TTC549 (cell line): ENCODE results near the gene MBD3L1.

Experiments used
- FAIRE-seq: peaks from 2 replicates; lab custom pipeline; 2012; peaks lifted over from hg19 to GRCh38; lab: Jason Lieb, UNC

The MBD3L1 gene

DNA sequence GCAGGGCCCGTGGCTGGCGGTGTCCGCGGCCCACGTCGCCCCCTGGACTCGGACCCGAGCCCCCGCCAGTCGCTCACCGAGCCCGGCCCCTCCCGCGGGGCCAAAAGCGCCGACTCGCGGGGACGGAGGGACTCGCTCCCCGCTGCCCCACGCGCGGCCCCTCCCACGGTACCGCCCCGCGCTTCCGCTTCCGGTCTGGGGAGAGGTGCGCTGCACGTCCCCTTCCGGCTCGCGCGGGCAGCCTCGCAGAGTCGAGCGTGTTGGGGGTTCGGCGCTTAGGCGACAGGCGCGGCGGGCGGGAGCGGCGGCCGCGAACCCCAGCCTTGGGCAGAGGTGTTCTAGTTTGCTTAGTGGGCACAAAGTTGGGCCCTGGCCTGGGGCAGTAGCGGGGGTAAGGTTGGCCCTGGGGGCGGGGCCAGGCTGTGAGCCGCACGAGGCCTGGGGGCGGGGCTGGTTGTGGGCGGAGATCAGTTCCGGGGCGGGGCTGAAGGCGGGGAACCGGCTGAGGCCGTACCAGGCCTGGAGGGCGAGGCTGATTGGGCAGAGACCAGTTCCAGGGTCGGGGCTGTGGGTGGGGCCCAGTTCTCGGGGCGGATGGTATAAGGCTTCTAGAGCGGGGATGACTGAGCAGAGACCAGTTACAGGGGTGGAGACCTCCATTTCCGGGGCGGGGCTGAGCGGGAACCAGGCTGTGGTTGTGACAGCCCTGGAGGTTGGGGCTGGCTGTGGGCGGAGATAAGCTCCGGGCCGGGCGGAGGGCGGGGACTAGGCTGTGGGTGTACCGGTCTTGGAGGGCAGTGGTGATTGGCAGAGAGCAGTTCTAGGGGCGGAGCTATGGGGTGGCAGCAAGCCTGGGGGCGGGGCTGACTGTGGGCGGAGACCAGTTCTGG, at the start of gene MBD3L1, which contains the start of gene ZNF558:
MBD3L1 (plus strand) TSS at position 246 of the 890 bp plus-strand sequence. CDS start 10,302 bp downstream, outside the sequence.
ZNF558 (minus strand) TSS at position 173 of the 890 bp plus-strand sequence. CDS start 9,645 bp downstream, outside the sequence.
- FAIRE-seq = peak; percentile 94

DNA sequence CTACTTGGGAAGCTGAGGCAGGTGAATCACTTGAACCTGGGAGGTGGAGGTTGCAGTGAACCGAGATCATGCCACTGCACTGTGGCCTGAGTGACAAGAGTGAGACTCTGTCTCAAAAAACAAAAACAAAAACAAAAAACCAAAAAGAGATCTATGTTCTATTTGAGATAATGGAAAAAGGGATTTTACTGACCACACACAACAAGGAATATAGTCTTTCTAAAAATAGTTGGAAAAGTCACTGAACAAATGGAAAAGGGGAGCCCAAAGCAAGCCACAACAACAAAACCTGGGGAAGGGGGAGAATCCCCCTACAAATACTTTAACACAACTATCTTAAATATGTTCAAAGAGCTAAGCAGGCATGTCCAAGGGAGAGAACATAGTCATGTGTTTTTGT, 37.4 kb upstream of the MBD3L1 start:
- FAIRE-seq = no peak

DNA sequence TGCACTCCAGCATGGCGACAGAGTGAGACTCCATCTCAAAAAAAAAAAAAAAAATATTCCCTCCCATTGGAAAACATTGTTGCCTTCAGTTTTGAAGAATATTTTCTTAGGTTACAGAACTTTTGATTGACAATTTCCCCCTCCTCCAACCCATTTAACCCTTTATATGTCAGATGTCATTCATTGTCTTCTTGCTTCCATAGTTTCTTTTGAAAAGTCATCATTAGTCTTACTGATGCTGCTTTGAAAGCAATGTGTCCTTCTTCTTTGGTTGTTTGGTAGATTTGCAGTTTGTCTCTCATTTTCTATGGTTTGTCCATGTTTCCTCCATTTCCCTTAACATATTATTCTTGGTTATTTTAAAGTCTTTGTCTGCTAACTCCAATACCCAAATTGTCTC, 25.5 kb upstream of the MBD3L1 start:
- FAIRE-seq = no peak

DNA sequence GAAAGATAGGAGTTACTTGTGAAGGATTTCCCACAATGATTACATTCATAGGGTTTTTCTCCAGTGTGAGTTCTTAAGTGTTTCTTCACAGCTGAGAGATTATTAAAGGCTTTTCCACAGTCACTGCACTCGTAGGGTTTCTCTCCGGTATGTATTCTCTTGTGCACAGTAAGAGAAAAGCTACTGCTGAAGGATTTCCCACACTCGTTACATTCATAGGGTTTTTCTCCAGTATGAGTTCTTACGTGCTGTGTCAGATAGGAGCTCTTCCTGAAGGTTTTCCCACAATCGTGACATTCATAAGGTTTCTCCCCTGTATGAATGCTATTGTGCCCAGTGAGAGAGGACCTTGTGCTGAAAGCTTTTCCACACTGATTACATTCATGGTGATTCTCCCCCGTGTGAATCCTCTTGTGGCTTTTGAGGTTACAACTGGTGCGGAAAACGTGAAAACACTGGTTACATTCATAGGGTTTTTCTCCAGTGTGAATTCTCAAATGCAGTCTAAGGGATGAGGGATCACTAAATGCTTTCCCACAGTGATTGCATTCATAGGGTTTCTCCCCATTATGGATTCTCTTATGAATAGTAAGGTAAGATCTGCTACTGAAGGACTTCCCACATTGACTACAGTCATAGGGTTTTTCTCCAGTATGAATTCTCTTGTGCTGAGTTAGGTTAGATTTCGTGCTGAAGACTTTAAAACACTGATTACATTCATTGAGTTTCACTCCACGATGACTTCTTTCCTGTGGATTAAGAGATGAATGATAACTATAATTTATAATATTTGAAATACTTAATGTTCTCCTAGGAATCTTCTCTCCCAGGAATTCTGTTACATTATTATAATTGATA, 20.6 kb upstream of the MBD3L1 start:
- FAIRE-seq = no peak

DNA sequence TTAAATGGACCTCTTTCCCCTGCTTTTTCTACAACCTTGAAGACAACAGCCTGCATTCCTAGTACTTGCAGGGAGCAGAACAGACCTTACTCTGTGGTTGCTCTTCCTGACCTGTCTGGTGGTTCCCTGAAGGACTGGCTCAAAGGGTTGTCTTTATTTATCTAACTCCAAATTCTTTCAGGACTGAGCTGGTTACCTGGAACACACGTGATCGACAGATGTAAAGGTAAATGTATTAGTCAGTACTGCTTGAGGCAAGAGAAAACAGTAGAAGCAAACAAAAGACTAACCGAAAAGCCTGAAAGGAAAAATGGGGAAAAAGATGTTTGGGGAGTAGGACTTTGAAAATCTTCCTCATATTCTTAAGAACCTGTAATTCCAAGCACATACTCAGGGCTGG, 18.0 kb upstream of the MBD3L1 start:
- no peak for FAIRE-seq

DNA sequence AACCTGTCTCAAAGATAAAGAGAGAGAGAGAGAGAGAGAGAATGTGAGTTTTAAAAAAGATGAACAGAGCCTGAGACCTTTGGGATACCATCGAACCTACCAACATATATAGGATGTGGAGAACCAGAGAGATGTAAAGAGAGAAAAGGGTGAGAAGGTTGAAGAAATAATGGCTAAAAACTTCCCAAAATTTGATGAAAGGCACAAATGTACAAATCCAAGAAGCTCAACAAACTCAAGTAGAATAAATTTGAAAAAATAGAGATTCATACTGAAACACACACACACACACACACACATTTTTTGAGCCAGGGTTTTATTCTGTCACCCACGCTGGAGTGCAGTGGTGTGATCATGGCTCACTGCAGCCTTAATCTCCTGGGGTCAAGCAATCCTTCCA, 16.4 kb upstream of the MBD3L1 start:
- no peak for FAIRE-seq

DNA sequence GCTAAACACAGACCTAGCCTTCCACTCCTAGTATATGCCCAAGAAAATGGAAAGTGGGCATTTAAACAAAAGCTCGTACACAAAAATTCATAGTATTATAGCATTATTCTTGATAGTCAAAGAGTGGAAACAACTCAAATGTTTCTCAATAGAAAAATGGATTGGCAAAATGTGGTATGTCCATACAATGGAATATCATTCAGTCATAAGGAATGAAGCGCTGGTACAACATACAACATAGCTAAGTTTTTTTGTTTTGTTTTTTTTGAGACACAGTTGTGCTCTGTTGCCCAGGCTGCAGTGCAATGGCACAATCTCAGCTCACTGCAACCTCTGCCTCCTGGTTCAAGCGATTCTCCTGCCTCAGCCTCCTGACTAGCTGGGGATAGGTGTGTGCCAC, 11.9 kb upstream of the MBD3L1 start:
- FAIRE-seq = no peak

DNA sequence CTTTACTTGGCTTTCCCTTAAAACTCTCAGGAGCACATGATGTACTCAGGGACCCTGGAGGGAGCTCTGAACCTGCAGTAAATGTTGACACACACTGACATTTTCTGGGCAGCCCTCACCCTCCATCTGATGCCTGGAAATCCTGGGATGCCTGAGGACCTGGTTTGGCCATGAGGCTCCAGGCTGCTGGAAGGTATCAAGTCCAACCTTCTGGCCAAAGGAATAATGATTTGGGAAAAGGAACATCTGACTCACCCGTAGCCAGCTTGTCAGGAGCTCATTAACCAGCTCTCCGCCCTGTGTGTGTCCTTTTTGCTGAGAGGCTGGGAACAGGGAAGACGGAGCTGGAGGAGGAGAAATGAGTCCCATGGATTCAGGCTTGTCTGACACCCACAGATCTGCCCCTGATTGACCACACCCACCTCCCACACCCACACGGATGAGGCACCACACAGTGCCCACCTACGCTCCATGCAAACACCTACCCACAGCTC, 10.4 kb upstream of the MBD3L1 start:
- FAIRE-seq = no peak

DNA sequence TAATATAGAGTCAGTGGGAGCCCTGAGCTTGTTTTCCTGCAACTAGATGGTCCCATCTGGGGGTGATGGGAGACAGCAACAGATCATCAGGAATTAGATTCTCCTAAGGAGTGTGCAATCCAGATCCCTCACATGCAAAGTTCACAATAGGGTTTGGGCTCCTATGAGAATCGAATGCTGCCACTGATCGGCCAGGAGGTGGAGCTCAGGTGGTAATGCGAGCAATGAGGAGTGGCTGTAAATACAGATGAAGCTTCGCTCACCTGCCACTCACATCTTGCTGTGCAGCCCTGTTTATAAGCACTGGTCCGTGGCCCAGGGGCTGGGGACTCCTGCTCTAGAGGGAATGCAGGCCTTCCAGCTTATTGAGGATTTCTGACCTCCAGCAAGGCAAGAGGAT, 5.8 kb upstream of the MBD3L1 start:
- no peak for FAIRE-seq

DNA sequence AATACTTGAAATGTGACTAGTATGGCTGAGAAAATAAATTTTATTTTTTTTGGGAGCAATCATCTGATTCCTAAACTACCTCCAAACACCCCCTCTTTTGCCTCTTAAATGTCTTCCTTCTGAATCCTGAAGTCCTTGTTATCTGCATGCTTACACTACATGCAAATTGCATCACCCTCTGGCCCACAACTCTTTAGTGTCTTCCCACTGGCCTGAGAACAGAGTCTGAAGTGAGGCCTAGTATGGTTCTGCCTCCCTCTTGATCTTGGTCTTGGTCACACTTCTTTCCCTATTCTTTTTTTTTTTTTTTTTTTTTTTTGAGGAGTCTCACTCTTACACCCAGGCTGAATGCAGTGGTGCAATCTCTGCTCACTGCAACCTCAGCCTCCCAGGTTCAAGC, 4.9 kb upstream of the MBD3L1 start:
- FAIRE-seq = no peak

DNA sequence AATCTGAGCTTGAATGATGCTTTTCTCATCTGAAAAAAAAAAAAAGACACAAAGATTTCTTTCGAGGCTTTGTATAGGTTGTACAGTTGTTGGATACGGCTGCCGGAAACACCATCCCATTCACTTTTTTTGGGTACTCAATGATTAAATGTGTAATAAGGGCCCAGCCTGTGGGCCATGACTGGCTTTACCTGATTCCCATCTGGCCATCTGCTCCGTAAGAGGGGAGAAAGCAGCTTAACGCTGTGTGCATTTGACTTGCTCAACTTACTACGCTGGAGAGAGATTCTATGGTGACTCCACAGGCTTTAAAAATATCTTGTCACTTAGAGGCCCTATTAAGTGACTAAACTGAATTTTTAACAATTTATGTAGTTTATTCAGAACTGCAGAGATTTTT, 804 bp upstream of the MBD3L1 start:
- FAIRE-seq = no peak

DNA sequence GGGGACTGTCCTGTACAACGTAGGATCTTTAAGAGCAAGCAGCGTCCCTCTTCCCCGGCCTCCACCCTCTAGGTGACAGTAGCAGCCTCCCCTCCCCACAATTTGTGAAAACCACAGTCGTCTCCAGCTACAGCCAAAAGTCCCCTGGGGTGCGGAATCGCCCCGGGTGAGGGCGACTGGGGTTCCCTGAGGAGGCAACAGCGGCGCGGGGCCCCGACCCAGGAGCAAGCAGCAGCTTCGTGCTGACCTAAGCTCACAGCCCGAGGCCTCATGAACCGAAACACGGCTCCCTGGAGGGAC, 395 bp upstream of the MBD3L1 start:
- FAIRE-seq = no peak

DNA sequence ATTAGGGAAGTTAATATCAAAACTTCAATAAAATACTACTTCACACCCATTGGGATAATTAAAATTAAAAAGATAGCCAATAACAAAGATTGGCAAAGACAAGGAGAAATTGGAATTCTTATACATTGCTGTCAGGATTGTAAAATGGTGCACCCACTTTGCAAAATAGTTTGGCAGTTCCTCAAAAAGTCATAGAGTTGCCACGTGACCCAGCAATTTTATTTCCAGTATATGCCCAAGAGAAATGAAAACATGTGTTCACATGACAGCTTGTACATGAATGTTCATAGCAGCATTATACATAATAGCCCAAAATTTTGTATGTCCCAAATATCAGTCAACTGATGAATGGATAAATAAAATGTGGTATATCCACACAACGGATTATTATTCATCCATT, 3.3 kb downstream of the MBD3L1 start:
- FAIRE-seq = no peak

DNA sequence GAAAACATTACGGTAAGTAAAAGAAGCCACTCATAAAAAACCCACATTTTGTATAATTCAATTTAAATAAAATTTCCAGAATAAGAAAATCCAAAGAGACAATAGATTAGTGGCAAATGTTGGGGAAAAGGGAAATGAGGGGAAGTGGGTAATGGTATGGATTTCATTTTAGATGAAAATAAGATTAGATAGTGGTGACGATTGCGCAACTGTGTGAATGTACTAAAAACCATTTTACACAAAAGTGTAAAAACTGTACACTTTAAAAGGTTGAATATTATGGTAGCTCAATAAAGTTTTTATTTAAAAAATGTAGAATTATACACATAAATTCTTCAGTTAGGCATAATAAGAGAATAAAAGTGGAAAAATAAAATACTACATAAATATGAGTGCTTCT, 3.7 kb downstream of the MBD3L1 start:
- FAIRE-seq = no peak

DNA sequence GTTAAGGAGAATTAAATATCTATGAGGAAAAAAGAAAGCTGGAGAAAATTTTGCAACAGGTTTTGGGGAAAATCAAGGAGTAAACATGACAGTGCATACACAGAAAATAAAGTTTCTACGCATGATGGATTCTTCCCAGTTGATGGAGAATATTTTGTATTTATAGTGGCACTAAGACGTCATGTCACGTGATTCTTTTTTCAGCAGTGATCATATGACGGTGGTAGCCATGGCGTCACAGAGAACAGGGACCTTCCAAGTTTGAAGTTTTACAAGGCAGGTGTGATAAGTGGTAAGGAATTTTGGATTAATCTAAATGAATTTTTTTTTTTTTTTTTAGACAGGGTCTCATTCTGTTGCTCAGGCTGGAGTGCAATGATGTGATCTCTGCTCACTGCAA, 8.5 kb downstream of the MBD3L1 start:
- FAIRE-seq = no peak

DNA sequence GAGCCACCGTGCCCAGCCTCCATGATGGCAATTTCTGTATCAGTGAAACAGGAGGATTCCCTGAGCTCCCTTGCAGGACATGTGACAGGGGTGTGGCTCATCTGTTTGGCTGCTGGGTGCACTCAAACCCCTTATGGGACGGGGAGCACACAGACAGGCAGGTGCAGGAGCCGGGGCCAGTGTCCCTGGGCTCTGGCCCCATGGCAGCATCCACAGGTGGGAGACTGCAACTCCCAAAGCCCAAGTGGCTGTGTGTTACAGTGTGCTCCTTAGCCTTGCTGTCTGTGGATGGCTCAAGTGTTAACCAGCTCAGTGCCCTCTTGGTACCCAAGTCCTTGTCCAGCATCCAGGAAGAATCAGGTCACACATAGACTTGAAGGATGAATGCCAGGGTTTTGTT, 14.6 kb downstream of the MBD3L1 start:
- no peak for FAIRE-seq

DNA sequence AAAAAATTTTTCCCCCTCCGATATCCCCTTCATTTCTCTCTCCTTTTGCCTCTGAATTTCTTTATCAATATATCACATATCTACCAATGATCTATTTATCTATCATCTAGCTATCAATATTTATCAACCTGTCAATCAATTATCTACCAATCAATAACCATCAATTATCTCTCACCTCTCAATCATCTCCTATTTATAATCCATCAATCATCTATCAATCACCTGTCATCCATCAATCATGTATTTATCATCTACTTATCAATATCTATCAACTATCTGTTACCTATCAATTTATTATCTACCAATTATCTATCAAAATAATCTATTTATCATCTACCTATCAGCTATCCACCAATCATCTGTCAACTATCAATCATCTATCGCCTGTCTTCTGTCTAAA, 17.1 kb downstream of the MBD3L1 start:
- no peak for FAIRE-seq

DNA sequence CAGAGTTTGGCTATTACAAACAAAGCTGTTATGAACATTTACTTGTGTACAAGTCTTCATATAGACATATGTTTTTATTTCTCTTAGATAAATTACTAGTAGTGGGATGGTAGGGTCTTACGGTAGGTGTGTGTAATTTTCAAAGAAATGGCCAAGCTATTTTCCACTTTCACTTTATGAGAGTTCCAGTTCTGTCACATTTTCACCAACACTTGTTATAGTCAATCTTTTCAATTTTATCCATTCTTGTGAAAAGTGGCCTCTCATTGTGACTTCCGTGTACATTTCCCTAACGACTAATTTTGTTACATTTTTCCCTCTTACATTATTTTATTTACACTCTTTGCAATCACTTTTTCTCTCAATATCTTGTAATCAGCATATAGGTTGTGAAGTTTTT, 18.3 kb downstream of the MBD3L1 start:
- no peak for FAIRE-seq

DNA sequence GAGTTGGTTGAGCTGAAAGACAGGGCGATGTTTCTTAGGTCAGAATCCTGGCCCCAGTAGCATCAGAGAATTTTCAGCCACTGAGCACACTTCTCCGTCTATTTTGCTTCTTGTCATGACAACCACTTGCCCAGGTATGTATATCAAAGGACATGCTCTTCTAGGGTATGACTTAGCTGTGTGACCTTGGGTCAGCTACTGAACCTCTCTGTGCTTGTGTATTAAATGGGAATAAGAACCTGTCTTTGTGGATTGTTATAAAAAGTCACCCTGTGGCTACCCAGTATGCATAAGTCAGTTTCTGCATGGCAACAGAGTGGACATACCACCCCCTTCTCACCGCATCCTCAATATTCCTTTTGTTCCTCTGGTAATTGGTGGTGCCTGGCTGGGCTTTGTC, 26.1 kb downstream of the MBD3L1 start:
- no peak for FAIRE-seq

DNA sequence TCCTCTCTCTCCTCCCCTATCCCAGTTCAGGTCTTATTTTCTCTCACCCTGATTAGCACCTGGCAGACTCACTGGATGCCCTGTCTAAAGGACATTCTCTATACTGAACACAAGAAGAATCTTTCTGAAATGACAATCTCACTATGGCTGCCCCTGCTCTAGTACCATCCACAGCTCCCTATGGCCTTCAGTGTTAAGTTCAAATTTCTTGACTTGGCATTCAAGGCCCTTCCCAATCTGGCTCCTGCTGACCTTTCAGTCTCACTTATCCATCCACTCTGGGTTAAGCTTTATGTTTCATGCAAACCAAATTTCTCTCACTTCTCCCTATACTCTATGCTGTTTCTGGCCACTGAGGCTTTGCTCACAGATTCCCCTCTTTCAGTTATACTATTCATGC, 34.2 kb downstream of the MBD3L1 start:
- no peak for FAIRE-seq

DNA sequence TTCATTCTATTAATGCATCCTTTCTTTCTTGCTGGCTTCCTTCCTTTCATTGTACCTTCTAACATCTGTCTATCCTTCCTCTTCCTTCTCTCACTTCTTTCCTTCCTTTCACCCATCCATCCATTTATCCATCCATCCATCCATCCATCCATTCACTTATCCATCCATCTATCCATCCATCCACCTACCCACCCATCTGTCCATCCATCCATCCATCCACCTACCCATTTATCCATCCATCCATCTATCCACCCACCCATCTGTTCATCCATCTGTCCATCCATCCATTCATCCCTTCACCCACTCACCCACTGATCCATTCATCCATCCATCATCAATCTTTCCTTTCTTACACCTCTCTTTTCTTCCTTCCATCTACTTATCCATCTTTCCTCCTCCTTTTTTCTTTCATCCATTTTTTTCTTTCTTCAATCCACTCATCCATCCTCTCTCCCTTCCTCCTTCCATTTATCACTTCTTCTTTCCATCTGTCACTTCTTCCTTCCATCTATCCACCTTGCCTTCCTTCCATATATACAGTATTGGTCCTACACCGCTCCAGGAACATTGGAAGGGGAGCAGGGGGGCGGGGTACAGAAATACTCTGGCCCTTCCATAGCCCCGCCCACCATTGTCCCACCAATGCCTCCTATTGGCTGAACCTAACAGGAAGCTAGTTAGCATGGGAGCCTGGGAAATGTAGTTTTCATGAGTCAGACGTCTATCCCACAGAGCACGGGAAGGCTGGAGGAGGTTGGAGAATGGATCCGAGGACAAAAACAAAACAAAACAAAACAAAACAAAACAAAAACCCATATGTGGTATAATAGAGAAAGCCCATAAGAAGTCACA, 45.9 kb downstream of the MBD3L1 start:
- FAIRE-seq = no peak

DNA sequence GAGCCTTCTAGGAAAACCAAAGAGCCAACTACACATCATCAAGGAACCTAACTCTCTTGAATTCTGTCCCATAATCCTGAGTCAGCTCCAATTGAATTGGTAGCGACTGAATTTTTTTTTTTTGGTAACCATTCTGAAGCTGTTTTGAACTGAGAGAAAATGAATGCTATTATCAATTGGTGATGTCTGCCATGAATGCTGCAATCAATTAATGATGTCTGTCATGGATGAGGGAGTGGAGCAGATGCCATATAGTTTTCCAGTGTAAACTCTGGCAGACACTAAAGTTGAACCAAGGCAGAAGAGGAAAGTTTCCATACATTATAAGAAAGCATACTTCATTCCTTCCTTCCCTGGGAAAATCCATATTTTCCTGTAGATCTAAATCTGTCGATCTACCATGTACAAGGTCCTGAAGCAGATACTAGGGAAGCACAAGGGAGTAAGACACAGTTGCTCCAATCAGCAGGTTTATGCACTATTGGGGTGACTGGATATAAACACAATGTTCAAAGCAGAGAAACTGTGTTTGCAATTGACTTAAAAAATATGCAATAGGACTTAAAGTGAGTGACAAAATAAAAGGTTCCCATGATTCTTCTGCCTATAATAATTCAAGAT, 48.8 kb downstream of the MBD3L1 start:
- FAIRE-seq = no peak
